ENCODE results near the gene RIMS1.

The RIMS1 gene

GRCh38 chr6:72049376-72049775 lies 163.0 kb downstream of the RIMS1 start:
- no peak for DNase-seq (ENCODE audit: extremely low read depth, low read depth)
- TF ChIP-seq, protein P1, sequence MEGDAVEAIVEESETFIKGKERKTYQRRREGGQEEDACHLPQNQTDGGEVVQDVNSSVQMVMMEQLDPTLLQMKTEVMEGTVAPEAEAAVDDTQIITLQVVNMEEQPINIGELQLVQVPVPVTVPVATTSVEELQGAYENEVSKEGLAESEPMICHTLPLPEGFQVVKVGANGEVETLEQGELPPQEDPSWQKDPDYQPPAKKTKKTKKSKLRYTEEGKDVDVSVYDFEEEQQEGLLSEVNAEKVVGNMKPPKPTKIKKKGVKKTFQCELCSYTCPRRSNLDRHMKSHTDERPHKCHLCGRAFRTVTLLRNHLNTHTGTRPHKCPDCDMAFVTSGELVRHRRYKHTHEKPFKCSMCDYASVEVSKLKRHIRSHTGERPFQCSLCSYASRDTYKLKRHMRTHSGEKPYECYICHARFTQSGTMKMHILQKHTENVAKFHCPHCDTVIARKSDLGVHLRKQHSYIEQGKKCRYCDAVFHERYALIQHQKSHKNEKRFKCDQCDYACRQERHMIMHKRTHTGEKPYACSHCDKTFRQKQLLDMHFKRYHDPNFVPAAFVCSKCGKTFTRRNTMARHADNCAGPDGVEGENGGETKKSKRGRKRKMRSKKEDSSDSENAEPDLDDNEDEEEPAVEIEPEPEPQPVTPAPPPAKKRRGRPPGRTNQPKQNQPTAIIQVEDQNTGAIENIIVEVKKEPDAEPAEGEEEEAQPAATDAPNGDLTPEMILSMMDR (IDR thresholded peaks at IDR 0.05; ENCODE audit: low read depth, low read length), result no peak

DNA sequence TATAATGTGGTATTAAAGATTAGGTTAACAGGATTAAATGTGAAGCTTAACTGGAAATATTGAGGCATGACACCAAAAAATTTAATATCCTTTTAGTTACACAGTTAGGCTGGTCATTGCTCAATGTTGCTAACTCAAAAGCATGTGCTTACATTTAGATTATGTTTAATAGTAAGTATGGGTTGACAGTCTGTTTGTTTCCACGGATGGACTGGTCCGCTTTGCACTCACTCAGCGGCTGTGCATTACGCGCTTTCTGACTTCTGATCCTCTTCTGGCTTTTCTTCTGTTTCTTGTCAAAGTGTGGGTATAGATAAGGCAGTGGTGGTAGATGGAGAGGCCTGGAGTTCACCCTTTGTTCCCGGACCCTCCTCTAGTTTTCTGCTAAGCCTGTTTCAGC lies 174.9 kb downstream of the RIMS1 start:
- no peak for DNase-seq (ENCODE audit: extremely low read depth, low read depth)
- TF ChIP-seq, protein P1 (IDR thresholded peaks at IDR 0.05; ENCODE audit: low read depth, low read length), result no peak

- no peak for DNase-seq (ENCODE audit: extremely low read depth, low read depth)
These were observed 178.1 kb downstream of the RIMS1 start for GRCh38 chr6:72064399-72064975.

DNA sequence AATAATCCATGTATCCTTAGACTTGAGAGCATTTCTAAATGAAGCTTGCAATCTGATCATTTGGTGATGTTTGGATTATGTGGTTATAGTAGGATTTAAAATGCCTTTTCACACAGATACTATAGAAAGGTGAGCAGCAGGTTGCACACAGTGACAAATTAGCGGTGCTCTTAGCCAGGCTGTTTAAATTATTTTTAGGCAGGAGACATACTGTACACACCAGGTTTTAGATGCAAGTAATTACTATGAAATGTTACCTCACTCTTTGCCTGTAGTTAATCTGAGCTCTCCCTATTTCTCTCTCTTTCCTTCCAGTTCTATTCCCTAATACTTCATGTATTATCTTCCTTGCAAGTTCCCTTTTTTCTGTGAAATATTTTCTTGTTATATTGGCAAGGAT lies 191.7 kb downstream of the RIMS1 start:
- DNase-seq (ENCODE audit: extremely low read depth, low read depth), result no peak

More at GRCh38 chr6:72064399-72064975, 178.1 kb downstream of the RIMS1 start:
- TF ChIP-seq, protein P1 (IDR thresholded peaks at IDR 0.05; ENCODE audit: low read depth, low read length), result no peak

GRCh38 chr6:72080260-72080941 lies 194.1 kb downstream of the RIMS1 start:
- TF ChIP-seq, protein P1 (IDR thresholded peaks at IDR 0.05; ENCODE audit: low read depth, low read length), result no peak
- DNase-seq (ENCODE audit: extremely low read depth, low read depth), result no peak

More for the DNA sequence above, 191.7 kb downstream of the RIMS1 start:
- TF ChIP-seq, protein P1 (IDR thresholded peaks at IDR 0.05; ENCODE audit: low read depth, low read length), result no peak

- TF ChIP-seq, protein P1 (IDR thresholded peaks at IDR 0.05; ENCODE audit: low read depth, low read length), result no peak
- DNase-seq (ENCODE audit: extremely low read depth, low read depth), result no peak
These were observed 195.5 kb downstream of the RIMS1 start for GRCh38 chr6:72081871-72082270.

GRCh38 chr6:72083976-72084375 lies 197.6 kb downstream of the RIMS1 start:
- DNase-seq (ENCODE audit: extremely low read depth, low read depth), result no peak
- TF ChIP-seq, protein P1 (IDR thresholded peaks at IDR 0.05; ENCODE audit: low read depth, low read length), result no peak
